ENCODE results near the gene SCP2D1.
A peak's percentile ranks its signal among the peaks of the same experiment; 100 is the strongest.
"Not testable (repeated sequence)": the region's sequence is repeated elsewhere in the genome, so short reads cannot be mapped to it uniquely, and the experiment has no call there.

Gene SCP2D1
- 0 reads per million in 2 donors for total RNA-seq

DNA sequence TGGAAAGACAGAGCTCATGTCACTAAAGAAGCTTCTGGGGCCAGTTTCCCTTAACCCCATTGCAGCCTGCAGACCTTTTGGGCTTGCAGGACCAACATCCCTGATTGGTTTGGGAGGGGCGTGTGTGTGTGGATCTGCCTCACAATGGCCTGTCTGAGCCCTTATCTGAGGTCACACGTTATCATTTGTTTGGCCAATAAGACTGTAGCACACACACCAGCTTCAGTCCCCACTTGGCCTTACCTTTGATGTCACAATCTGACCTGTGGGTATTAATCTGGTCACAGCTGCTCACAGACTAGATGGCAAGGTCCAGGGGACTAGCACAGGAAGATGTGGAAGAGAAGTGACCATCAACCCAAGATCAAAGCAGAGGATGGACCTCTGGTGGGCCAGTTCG lies at the start of gene SCP2D1:
Gene SCP2D1, plus strand, starts transcription at position 301 of the 400 bp plus-strand sequence. Its CDS starts 33 bp downstream, at position 334.
- no peak for DNase-seq

DNA sequence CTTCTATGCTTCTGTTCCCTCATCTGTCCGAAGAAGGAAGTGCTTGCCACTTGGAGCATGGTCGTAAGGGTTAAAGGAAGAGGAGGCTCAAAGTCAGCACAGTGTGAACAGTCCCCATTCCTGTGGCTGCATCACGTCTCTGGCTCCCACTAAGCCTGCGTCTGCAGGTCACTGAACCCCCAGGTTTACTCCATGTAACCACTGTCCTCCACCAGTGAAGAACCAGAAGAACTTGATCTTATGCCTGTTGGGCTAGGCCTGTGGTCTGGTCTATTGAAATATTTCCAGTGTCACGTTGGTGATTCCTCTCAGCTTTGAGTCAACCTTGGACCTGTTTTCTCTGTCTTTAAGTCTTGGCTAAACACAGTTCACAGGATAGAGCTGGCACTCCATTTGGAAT lies 45.9 kb upstream of the SCP2D1 start:
- no peak for DNase-seq

DNA sequence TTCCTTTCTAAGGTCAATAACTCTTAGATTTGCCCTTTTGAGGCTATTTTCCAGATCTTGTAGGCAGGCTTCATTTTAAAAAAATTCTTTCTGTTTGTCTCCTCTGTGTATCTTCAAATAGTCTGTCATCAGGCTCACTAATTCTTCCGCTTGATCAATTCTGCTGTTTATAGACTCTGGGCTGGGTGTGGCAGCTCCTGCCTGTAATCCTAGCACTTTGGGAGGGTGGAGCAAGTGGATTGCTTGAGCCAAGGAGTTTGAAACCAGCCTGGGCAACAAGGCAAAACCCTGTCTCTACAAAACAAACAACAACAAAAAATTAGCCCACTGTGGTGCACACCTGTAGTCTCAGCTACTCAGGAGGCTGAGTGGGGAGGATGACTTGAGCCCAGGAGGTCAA lies 40.0 kb upstream of the SCP2D1 start:
- DNase-seq = no peak

DNA sequence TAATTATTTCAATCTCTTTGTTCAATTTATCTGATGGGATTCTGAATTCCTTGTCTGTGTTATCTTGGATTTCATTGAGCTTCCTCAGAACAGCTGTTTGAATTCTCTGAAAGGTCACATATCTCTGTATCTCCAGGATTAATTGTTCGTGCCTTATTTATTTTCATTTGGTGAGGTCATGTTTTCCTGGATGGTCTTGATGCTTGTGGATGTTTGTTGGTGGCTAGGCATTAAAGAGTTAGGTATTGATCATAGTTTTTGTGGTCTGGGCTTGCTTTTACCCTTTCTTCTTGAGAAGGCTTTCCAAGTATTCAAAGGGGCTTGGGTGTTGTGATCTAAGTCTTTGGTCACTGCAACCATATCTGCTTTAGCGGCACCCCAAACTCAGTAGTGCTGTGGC lies 39.4 kb upstream of the SCP2D1 start:
- no peak for DNase-seq

DNA sequence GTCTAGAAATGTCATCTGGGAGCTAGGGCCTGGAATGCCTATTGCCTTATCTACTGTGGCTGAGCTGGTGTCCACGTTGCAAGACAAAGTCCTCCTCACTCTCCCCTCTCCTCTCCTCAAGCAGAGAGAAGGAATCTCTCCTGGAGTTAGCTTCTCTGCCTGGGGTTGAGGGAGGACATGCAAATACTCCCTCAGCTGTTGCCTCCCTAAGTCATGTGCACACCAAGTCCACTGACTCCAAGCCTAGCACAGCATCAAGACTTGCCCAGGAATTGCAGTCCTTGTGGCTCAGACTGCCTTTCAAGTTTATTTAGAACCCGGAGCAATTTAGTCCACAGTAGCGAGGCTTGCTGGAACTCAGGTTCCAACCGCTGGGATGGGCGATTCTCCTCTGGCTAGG lies 38.0 kb upstream of the SCP2D1 start:
- no peak for DNase-seq

DNA sequence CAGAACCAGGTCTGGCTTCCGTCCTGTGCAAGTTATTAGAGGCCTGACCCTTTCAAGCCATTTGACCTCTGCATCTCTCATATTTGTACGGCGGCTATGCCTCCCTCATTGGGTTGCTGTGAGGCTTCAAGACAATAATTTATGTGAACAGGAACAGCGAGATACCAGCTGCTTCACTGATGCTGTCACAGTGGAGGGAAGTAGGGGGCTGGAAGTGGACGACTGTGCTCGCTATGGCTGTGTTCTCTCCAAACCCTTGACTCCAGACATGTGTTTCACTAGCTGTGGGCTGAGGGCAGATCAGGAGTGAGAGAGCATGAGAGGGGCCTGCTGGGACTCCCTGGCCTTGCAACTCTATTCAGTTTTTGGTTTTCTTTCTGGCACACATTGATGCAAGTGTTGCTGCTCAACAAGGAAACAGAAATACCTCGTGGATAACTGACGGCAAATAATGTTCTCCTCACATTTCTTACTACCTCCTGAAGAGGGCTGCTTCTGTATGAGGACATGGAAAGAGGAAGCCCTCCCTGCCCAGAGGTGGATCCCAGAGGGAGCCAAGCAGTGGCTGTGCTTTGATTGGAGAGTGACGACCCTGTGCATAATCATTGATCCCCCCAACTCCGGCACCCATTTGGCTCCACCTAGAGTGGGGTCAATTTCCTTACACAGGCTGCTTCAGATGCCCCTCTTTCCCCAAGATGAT lies 34.7 kb upstream of the SCP2D1 start:
- no peak for DNase-seq

DNA sequence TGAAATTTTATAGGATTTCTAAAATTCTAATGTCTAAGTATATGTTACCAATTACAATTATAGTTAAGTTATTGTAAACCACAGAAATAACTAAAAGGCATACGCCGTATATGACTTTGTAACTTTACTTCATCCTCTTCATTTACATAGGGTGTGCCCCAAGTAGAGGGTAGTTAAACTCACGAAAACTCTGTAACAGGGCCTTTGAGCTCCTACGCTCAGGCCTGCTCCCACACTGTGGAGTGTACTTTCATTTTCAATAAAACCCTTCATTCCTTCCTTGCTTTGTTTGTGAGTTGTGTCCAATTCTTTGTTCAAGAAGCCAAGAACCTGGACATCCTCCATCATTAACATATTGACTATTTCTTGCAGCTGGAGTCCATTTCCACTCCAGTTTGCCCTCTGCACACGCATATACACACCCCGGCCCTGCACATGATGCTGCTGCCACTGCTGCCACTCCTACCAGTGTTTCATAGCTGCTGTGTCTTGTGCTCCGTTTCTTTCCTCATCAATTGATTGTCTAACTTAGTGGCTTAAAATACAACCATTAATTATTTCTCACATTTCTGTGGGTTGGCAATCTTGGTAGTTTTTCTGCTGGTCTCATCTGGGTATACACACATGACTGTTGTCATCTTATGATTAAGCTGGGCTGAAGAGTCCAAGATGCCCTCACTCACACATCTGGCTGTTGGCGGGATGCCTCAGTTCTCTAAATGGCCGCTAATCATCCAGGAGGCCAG lies 33.0 kb upstream of the SCP2D1 start:
- no peak for DNase-seq

DNA sequence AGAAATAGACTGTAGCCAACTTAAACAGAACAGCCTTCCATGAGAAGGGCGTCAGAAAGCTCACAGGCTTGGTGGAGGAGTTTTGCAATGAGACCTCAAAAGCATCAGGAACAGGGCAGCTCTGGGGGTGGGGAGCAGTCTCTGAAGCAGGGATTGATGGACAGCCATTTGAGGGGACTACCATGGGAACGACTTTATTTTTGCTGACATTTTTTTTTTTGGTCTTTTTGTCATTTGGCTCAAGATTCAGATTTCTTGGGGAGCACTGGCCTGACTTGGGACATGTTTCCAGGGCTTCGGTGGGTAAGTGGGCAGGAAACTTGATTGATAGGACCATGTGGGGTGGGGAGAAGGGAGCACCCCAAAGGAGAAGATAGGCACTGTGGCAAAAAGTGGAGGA lies 32.1 kb upstream of the SCP2D1 start:
- DNase-seq = no peak

GRCh38 chr20:18783385-18783959 lies 30.1 kb upstream of the SCP2D1 start:
- no peak for DNase-seq

DNA sequence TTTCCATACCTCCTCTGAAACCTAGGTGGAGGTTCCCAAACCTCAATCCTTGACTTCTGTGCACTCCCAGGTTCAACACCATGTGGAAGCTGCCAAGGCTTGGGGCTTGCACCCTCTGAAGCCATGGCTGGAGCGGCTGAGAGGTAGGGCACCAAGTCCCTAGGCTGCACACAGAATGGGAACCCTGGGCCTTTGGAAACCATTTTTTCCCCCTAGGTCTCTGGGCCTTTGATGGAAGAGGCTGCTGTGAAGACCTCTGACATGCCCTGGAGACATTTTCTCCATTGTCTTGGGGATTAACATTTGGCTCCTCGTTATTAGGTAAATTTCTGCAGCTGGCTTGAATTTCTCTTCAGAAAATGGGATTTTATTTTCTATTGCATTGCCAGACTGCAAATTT lies 26.5 kb upstream of the SCP2D1 start:
- not testable (repeated sequence) for DNase-seq

- no peak for DNase-seq
Measured at GRCh38 chr20:18788021-18788420, 25.6 kb upstream of the SCP2D1 start.

- no peak for DNase-seq
Measured at GRCh38 chr20:18790787-18791186, 22.8 kb upstream of the SCP2D1 start.

- peak; percentile 64 to 97 (median 80) for DNase-seq
Measured at GRCh38 chr20:18793625-18794427, 19.8 kb upstream of the SCP2D1 start.

DNA sequence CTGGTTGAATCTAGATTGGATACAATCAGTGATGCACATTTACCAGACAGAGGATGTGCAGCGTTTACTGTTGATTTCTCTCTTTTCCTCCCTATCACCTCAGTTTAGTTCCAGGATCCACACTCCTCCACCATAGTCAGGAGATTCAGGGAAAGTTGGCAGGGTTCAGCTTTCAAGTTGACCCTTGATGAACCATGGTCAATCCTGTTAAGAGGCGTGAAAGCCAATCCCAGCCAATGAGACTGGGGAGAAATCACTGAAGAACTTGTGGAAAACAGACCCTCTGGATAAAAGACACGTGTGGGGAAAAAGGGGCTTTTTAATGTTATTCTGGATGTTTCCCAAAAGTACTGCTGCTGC lies 19.2 kb upstream of the SCP2D1 start:
- DNase-seq = no peak

DNA sequence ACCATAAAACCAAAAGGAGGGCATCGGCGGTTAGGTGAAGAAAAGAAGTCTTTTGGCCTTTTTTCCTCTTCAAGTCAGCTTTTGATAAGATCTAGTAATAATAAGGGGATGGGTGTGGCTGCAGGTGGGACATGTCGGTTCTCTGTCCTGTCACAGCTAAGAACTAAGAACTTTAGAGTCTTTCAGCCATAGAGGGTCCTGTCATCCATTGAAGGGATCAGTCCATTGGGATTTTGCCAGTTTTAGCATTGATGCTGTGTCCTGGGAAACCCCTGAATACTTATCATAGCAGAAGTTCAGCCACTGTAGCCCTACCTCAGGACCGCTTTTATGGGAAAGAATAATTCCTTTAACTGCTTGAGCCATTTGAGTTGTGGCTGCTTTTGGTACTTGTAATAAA lies 18.2 kb upstream of the SCP2D1 start:
- DNase-seq = no peak

DNA sequence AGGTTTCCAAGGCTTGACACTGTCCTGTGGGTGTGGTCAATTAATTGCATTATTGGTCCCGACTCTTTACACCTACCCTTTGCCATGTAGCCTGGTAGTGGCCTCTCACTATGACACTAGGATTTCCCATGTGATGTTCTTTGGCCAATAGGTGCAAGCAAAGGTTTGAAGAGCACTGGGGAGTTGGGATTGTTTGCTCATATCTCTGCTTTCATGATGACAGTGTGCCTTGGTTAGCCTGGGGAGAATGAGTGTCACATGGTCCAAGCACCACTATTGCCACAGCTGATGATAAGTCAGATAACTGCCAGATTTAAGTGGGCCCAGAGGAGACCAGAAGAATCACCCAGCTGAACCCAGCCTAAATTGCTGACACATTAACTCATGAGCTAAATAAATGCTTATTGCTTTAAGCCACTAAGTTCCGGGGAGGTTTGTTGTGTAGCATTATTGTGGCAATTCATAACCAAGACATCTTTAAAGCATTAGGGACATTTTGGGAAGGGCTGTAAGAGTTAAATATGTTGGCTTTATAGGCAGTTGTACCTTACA lies 17.2 kb upstream of the SCP2D1 start:
- DNase-seq = peak in 1 of 5 experiments; percentile 35

DNA sequence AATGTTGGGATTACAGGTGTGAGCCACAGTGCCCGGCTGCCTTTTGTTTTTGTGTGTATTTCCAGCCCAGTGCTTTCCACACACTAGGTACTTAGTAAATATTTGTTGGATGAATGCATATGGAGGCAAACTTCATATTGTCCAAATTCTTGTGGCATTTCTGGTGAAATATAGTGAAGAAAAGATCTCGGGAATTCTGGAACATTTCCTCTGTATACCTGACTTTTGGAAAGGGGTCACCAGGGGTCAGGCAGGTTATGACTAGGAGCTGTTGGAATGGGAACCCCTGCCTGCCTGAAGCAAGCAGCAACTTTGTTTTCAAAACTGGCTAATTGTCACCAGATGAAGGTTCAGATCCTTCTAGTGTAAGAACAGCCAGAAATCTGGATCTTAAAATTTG lies 12.1 kb upstream of the SCP2D1 start:
- DNase-seq = no peak

GRCh38 chr20:18802012-18802634 lies 11.5 kb upstream of the SCP2D1 start:
- no peak for DNase-seq

DNA sequence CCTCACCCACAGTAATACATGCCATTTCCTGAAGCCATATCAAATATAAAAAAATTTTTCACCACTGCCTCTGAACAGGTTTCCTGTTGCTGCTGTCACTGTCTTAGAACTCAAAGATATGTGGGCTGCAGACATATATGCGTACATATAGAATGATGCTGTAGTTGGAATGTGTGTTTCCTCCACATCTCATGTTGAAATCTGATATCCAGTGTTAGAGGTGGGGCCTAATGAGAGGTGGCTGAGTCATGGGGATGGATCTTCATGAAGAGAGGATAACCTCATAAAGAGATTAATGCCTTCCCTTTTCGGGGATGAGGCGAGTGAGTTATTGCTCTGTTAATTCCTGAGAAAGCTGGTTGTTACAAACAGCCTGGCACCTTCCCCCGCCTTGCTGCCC lies 7.7 kb upstream of the SCP2D1 start:
- DNase-seq = no peak

DNA sequence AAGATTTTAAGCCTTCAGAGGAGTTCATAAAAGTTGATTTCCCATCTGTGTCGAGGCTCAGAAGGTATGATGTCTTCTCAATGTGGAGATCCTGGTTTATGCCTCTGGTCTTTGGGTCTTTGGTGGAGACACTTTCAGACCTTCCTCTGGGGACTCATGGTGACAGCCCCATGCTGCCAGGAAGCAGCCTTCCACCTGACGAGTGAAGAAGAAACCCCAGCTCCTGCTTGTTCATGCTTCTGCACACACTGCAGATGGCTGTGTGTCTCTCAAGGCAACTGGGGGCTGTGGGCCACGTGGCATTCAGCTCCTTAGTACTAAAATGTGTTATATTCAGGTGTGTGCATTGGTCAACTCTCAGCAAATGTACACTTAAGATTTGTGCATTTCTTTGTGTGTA lies 4.9 kb upstream of the SCP2D1 start:
- no peak for DNase-seq

- DNase-seq = no peak
Measured at GRCh38 chr20:18811186-18811585, 2.4 kb upstream of the SCP2D1 start.

- DNase-seq = no peak
Measured at GRCh38 chr20:18811904-18812303, 1.7 kb upstream of the SCP2D1 start.

Data from T-helper 2 cell (primary cell).